ENCODE data around the gene OR51A2.

The OR51A2 gene

DNA sequence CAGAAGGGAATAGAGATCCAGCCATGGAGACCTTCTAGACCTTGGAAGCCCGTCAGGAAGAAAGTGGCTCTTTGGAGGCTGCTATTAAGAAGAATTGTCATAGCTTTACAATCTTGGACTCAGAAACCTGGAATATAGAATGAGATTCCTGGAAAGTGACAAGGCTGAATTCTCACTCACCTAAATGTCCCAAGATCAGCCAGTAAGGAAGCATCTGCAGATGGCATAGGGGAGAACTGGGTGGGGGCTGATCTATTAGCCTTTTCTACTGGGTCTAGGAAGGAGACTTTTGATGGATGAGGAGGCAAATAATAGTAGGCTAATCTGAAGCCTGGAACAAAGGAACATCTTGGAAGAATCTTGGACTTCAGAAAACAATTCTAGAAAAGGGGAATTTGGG lies 31.3 kb downstream of the OR51A2 start, which contains the start of gene OR51G1:
Gene OR51G1 (minus strand): TSS at position 101 of the 400 bp plus-strand sequence. CDS start 0 bp downstream, at position 101.
- H3K4me3 Mint-ChIP-seq: no peak within 1 kb of the TSS
- H3K9me3 Mint-ChIP-seq: no peaks in the 10 kb centered on the region
- no peaks in the 10 kb centered on the region for H3K27me3 Mint-ChIP-seq (ENCODE audit: low read depth)
- H3K27ac Mint-ChIP-seq: no peak within 1 kb of the TSS
- H3K36me3 Mint-ChIP-seq (ENCODE audit: low read depth): no peaks in the 10 kb centered on the region
- no peaks in the 10 kb centered on the region for H3K4me1 Mint-ChIP-seq (ENCODE audit: low read depth)

DNA sequence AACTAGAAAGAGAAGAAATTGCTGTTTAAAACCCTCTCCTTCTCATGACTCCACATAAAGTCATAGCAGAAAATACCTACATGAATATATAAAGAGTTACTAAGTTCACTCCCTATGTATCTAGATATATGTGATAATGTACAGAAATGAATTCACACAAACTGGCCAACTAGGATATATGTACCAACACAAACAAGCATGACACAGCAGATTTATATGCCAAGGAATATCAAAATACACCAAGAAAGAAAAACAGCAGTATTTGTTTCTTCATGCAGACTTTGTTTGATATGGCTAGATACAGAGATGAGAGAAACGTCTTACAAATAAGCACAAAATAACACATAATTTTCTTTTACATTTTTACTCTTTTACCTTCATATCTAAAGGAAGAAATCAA lies 33.2 kb downstream of the OR51A2 start:
- H3K36me3 Mint-ChIP-seq (ENCODE audit: low read depth): no peaks in the 10 kb centered on the region
- no peak overlapping the region for H3K4me3 Mint-ChIP-seq
- no peaks in the 10 kb centered on the region for H3K9me3 Mint-ChIP-seq
- no peak overlapping the region for H3K27ac Mint-ChIP-seq
- no peaks in the 10 kb centered on the region for H3K27me3 Mint-ChIP-seq (ENCODE audit: low read depth)
- no peaks in the 10 kb centered on the region for H3K4me1 Mint-ChIP-seq (ENCODE audit: low read depth)

DNA sequence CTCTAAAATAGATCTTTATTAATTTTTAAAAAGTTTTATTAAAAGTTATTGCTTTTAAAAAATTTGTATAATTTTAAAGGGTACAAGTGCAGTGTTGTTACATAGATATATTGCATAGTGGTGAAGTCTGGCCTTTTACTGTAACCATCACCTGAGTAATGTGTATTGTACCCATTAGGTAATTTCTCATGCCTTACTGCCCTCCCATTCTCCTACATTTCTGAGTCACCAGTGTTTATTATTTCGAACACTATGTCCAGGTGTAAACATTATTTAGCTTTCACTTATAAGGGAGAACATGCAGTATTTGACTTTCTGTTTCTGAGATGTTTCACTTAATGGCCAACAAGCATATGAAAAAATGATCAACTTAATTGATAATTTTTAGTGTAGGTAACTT lies 33.7 kb downstream of the OR51A2 start:
- H3K36me3 Mint-ChIP-seq (ENCODE audit: low read depth): no peaks in the 10 kb centered on the region
- H3K4me1 Mint-ChIP-seq (ENCODE audit: low read depth): no peaks in the 10 kb centered on the region
- no peaks in the 10 kb centered on the region for H3K27me3 Mint-ChIP-seq (ENCODE audit: low read depth)
- H3K4me3 Mint-ChIP-seq: no peak overlapping the region
- no peak overlapping the region for H3K27ac Mint-ChIP-seq
- no peaks in the 10 kb centered on the region for H3K9me3 Mint-ChIP-seq

DNA sequence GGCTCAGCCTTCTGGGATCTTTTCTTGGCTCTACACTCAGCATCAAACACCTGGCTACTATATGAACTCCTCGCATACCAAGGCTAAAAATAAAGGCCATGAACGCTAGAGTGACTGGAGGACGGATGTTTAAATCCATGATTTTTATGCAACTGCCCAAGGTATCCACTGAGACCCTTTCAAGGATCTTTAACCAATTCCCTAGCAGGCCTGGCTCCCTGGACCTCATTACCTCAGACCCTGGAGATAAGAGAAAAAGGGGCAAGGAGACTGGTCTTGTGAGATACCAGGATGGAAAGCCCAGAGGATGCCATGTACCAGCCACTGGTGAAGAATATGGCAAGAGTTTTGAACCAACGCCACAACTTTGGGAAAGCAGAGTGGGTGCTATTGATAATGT lies 36.3 kb downstream of the OR51A2 start, which contains the start of gene OR51G2:
Gene OR51G2 (minus strand): TSS at position 101 of the 400 bp plus-strand sequence. CDS start 3,687 bp downstream, outside the sequence.
- Mint-ChIP-seq H3K36me3 (ENCODE audit: low read depth) (no peaks in the 10 kb centered on the region), H3K4me1 (ENCODE audit: low read depth) (no peaks in the 10 kb centered on the region), H3K27ac (no peak within 1 kb of the TSS), H3K4me3 (no peak within 1 kb of the TSS), H3K9me3 (no peaks in the 10 kb centered on the region), H3K27me3 (ENCODE audit: low read depth) (no peaks in the 10 kb centered on the region)

DNA sequence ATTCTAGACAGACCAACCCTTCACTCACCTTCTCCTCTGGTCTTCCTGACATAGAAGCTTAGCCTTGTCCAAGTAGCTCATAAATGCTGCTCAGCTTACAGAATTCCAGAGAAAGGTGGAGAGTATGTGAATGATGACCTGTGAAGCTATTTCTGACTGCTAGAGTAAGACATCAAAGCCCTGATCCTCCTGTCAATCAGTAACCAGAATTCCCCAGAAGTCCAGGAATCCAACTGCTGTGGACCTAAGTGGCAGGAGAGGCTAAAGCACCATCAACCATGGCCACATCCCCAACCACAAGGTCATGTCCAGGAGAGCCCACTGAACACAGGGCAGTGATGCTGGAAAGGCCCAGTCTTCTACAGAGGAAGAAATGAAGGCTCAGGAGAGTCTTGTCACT lies 38.9 kb downstream of the OR51A2 start:
- Mint-ChIP-seq H3K4me1 (ENCODE audit: low read depth) (no peaks in the 10 kb centered on the region), H3K27me3 (ENCODE audit: low read depth) (no peaks in the 10 kb centered on the region), H3K4me3 (no peak overlapping the region), H3K36me3 (ENCODE audit: low read depth) (no peaks in the 10 kb centered on the region), H3K27ac (no peak overlapping the region), H3K9me3 (no peaks in the 10 kb centered on the region)

Data from T-helper 1 cell treated with Interleukin-12 subunit alpha and Interleukin-12 subunit beta and Interleukin-4 antibody, amounts not matched to agents 30 μg/mL and 1 μg/mL, for 36 hours (primary cell).